GM21576 (cell line): ENCODE measurements around the gene ALOXE3.
"Not testable (repeated sequence)": the region's sequence is repeated elsewhere in the genome, so short reads cannot be mapped to it uniquely, and the experiment has no call there.

Source experiments
- ATAC-seq: cut with Tn5 transposase; IDR thresholded peaks from one replicate; pipeline ENCODE4 v1.9.1; 2021; ENCODE audit warnings: mild to moderate bottlenecking, moderate library complexity; ENCODE audit not compliant: unreplicated experiment

The ALOXE3 gene

DNA sequence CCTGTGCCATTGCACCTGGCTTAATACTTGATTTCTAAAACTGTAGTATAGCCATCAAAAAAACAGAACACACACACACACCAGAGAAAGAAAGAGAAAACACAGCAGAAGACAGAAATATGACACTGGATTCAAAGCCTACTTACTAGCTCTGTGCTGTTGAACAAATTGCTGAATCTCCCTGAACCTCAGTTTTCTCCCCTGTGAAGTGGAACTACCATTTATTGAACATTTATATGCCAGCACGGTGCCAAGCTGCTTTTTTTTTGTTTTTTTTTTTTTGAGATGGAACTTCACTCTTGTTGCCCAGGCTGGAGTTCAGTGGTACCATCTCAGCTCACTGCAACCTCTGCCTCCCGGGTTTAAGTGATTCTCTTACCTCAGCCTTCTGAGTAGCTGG, 17.6 kb downstream of the ALOXE3 start:
- no peak for ATAC-seq

DNA sequence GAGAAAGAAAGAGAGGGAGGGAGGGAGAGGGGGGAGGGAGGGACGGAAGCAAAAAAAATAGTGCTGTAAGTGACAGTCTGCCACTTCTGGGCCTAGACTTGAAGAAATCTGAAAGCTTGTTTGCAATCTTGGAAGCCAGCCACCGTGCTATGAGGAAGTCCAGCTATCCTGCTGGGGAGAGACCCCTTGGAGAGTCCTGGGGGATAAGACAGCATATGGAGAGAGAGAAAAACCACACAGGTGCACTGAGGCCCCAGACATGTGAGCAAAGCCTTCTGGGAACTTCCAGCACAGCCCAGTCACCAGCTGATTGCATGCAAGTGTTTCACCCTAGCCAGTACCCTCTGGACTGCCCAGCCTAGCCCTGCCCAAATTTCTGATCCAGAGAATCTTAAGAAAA, 18.2 kb downstream of the ALOXE3 start:
- no peak for ATAC-seq

DNA sequence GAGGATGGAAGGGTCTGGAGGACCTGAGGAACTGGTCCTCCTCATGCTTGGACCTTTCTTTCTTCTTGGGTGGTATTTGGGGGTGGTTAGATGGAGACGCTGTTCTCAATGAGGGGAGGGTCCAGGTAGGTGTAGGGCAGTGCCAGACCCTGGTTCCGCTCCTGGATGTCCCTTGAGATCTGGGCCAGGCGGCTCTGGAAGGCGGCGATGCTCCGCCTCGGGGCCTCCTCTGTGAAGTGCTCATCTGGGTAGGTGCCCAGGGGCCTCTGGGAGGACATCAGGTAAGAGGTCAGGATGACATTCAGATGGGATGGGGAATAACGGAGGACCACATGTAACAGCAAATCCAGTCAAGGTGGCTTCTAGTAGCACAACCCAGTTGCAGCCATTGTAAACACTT, 21.8 kb downstream of the ALOXE3 start:
- ATAC-seq, result no peak

- no peak for ATAC-seq
These were observed 23.0 kb downstream of the ALOXE3 start for GRCh38 chr17:8095361-8095760.

DNA sequence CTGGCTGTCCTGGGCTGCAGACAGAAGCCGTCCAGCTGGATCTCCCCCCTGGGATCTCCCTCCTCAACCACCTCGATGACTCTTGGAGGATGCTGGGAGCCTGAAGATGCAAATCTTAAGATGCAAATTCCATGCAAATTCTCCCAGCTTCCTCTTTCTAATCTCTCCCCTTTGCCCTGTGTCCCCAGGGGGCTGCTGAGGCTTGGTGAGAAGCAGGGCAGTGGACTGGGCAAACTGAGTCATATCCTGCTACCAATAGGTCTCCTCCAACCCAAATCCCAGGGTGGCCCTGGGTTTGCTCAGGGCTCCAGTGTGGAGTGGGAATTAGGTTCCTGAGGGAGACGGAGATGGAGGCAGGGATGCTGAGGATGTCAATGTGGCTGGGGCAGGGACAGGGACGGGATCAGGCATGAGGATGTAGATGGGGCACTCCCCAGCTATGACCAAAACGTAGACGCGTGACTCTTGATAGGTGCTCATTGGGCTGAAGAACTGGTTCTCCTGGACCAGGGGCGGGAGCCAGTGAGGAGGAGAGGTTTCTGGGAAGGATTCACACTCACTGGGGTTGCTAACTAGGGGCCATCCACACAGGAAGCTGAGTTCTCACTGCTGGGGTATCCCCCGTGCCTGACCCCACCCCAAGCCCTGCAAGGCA, 27.2 kb downstream of the ALOXE3 start:
- ATAC-seq, result no peak

- ATAC-seq, result no peak
These were observed 28.6 kb downstream of the ALOXE3 start for GRCh38 chr17:8089728-8090127.

DNA sequence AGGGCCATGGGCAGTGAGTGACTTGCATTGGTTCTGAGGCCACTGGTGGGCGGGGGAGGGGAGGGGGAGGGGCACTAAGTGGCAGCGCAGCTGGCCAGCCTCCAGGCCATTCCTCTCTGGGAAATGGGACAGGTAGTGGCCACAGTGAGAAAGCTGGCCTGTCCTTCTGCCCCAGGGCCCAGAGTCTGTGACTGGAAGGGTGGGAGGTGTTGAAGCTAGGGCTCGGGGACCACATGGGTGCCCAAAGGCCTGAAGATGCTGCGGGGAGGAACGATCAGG, 30.4 kb downstream of the ALOXE3 start:
- no peak for ATAC-seq

DNA sequence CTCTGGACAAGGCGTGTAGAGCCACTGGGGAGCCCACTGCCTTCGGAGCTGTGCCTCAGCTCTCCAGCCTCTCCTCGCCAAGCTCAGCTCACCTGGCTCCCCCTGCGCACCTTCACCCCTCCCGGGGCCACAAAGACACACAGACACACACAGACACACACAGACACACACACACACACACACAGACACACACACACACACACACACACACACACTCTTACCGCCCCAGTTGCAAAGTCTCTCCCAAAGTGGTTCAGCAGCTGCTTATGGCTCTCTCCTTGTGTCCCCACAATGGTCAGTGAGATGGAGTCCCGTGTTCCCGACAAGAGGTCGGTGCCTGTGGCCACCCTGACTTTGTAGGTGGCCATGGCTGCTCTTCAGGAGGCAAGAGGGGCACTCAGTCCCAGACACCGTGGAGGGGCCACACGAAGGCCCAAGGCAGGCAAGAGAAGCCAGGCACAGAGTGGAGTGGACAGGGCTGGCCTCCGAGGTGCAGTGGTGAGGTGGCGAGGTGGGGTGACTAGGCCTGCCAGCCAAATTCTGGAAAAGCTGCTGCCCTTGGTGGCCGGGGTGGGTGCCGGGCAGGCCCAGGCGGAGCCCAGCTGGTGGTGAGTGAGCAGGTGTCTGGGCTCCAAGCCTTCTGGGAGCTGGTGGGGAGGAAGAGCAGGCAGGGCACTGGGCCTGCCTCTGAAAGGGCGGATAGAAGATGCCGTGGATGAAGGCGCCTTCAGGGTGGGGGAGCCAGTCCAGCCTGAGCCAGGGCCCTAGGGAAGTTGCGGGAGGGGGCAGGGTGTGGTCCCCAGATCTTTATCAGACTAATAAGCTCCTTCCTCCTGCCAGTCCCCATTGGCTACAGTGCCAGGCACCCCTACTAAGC, 31.0 kb downstream of the ALOXE3 start, which contains the start of gene ALOX12B:
Gene ALOX12B, minus strand, starts transcription at position 642 of the 877 bp plus-strand sequence. Its CDS starts 274 bp downstream, at position 368.
- no peak for ATAC-seq

DNA sequence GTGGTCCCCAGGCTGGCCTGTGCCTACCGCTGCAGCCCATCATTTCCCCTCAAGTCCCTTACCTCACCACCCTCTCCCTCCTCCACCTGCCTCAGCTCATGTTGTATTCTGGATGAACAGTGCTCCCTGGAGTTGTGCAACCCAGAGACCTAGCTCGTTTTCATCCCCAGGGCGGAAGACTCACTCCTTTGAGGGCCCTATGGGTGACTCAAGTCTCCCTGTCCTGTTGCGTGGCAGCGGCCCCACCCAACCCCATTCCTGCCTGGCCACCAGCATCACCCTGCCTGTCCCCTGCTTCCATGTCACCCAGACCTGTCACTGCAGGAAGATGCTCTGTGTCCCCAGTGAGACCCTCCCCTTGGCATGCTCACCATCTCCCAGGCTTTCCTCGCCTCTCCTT, 34.1 kb downstream of the ALOXE3 start:
- ATAC-seq, result no peak

- no peak for ATAC-seq
These were observed 36.0 kb downstream of the ALOXE3 start for GRCh38 chr17:8082292-8082691.

DNA sequence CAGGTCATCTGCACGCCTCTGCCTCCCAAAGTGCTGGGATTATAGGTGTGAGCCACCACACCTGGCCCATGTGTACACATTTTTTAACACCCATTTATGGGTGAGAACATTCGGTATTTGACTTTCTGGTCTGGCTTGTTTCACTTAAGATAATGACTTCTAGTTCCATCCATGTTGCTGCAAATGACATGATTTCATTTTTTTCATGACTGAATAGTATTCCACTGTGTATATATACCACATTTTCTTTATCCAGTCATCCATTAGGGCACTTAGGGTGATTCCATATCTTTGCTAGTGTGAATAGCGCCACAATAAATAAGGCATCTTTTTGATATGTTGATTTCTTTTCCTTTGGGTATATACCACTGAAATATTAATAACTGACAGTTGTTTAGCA, 36.4 kb downstream of the ALOXE3 start:
- no peak for ATAC-seq

DNA sequence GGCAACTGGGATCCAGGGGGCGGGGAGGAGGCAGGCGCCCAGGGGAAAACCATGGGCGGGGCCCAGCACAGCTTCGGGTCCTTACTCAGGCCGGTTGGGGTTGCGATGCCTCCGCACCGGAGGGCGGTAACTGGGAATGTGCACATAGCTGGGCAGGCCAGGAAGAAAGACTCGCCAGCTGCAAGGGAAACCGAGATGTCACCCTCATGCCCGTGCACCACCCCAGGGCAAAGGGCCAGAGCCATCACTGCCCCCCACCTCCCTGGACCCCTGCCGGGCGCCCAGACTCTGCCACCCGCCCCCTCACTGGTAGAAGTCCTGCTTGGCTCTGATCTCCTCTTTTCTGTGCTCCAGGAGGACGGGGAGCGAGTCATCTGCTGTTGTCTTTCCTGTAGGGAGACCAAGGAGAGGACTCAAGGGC, 37.5 kb downstream of the ALOXE3 start:
- ATAC-seq, result no peak

- ATAC-seq, result no peak
These were observed 38.0 kb downstream of the ALOXE3 start for GRCh38 chr17:8080208-8080798.

GRCh38 chr17:8079291-8080207, 38.8 kb downstream of the ALOXE3 start:
- ATAC-seq, result no peak

GRCh38 chr17:8077939-8078338, 40.4 kb downstream of the ALOXE3 start:
- not testable (repeated sequence) for ATAC-seq

DNA sequence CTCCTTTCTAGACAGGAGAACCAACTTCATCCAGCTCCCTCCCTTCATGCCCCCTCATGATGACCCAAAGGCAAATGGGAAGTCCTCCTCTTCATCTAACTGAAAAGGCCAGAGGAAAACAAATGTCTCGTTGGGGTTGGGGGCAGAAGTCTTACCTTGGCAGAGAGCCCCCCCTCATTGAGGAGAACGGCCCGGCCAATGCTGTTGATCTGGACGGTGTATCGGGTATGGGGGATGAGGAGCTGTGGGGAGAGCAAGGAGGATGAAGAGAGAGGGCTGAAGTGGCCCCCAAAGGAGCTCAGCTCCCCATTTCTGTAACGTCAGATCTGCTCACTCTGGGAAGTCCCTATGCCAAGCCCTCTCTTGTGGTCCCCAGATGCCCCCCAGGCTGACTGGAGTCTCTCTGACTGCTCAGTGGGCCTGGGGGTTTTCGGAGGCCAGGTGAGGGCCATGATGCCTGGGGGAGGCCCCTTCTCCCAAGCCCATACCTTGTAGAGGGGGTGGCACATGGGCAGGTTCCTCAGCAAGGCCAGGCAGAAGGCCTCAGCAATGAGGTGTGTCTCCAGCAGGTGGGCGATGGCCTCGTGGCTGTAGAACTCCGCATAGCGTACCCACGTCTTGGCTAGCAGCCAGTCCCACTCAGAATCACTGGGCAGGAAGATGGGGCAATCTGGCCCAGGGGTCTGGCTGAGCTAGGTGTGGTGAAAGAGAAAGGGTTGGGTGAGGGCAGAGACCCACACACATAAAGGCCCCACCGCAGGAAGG, 41.6 kb downstream of the ALOXE3 start:
- no peak for ATAC-seq

- ATAC-seq, result no peak
These were observed 42.6 kb downstream of the ALOXE3 start for GRCh38 chr17:8075574-8076342.

GRCh38 chr17:8075081-8075480, 43.2 kb downstream of the ALOXE3 start:
- ATAC-seq, result no peak

DNA sequence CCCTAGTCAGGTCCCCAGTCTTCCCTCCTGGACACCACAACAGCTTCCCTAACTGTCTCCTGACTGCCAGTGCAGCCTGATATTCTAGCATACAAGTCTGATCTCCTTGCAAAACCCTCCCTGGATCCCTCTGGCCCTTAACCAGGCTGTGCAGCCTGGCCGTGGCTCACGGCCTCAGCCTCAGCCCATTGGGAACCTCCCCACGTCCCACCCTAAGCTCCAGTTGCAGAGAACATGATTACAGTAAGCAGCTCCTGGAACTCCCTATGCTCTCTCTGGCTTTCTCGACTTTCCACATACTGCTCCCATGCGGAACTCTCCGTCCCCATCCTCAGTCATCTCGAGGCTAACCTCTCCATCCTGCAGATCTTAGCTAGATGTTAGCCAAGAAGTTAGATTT, 43.8 kb downstream of the ALOXE3 start:
- no peak for ATAC-seq
